ENCODE data around the gene RAB31.

- TF ChIP-seq CTCF (IDR thresholded peaks at IDR 0.05) (no peak), POLR2A (IDR thresholded peaks at IDR 0.05) (no peak)
Observed at GRCh38 chr18:9772847-9773677, 65.0 kb downstream of the RAB31 start.

All from testis (tissue), 2 donors.